Trophoblast cell (in vitro differentiated cells and primary cell): ENCODE results near the gene AFDN.

ENCODE experiments used
- DNase-seq, 2 donors: peaks; one replicate each; pipeline ENCODE4 v3.0.0-alpha.2; 2016
- H2AFZ ChIP-seq: 2 replicates; pipeline ENCODE4 v1.6.1; 2013; ENCODE audit warnings: low read length, moderate library complexity, mild to moderate bottlenecking; ENCODE audit not compliant: insufficient read depth, poor library complexity
- H2AK5ac ChIP-seq: 2 replicates; pipeline ENCODE4 v1.6.1; 2013; ENCODE audit warnings: mild to moderate bottlenecking, low read length
- H2BK120ac ChIP-seq: 2 replicates; pipeline ENCODE4 v1.6.1; 2013; ENCODE audit warnings: low read length, mild to moderate bottlenecking, moderate library complexity; ENCODE audit not compliant: insufficient read depth, poor library complexity
- H2BK12ac ChIP-seq: 2 replicates; pipeline ENCODE4 v1.6.1; 2013; ENCODE audit warnings: mild to moderate bottlenecking, low read length, moderate library complexity
- H2BK5ac ChIP-seq: 2 replicates; pipeline ENCODE4 v1.6.1; 2013; ENCODE audit warnings: low read length, low read depth, moderate library complexity, mild to moderate bottlenecking; ENCODE audit not compliant: poor library complexity
- H3K14ac ChIP-seq: 2 replicates; pipeline ENCODE4 v1.6.1; 2013; ENCODE audit warnings: mild to moderate bottlenecking, low read length
- H3K18ac ChIP-seq: 2 replicates; pipeline ENCODE4 v1.6.1; 2013; ENCODE audit warnings: mild to moderate bottlenecking, low read length
- H3K23ac ChIP-seq: 2 replicates; pipeline ENCODE4 v1.6.1; 2013; ENCODE audit warnings: low read length
- H3K27ac ChIP-seq: 2 replicates; pipeline ENCODE4 v1.5.1; 2013; ENCODE audit warnings: low read depth, mild to moderate bottlenecking, inconsistent platforms, low read length, moderate library complexity
- H3K27me3 ChIP-seq: 2 replicates; pipeline ENCODE4 v1.6.1; 2013; ENCODE audit warnings: inconsistent platforms, mild to moderate bottlenecking, low read length, moderate library complexity; ENCODE audit not compliant: insufficient read depth
- H3K36me3 ChIP-seq, 2 experiments: 1 replicate in 1 of 2; 2 replicates in 1 of 2; pipeline ENCODE4 v1.6.1; 2013; ENCODE audit warnings: low read length in 2 of 2, mild to moderate bottlenecking in 2 of 2, moderate library complexity in 1 of 2; ENCODE audit not compliant: insufficient read depth in 2 of 2, control insufficient read depth in 1 of 2
- H3K4ac ChIP-seq: 2 replicates; pipeline ENCODE4 v1.6.1; 2013; ENCODE audit warnings: low read depth, mild to moderate bottlenecking, low read length, moderate library complexity
- H3K4me1 ChIP-seq, 2 experiments: 1 replicate in 1 of 2; 2 replicates in 1 of 2; pipeline ENCODE4 v1.6.1; 2013; ENCODE audit warnings: low read length in 2 of 2, mild to moderate bottlenecking in 2 of 2, moderate library complexity in 1 of 2; ENCODE audit not compliant: insufficient read depth in 2 of 2, control insufficient read depth in 1 of 2
- H3K4me2 ChIP-seq: 2 replicates; pipeline ENCODE4 v1.6.1; 2013; ENCODE audit warnings: inconsistent platforms, mild to moderate bottlenecking, low read length, moderate library complexity
- H3K4me3 ChIP-seq: 2 replicates; pipeline ENCODE4 v1.5.1; 2013; ENCODE audit warnings: mild to moderate bottlenecking, low read depth, low read length, inconsistent platforms
- H3K79me1 ChIP-seq: one replicate; pipeline ENCODE4 v1.6.1; 2013; ENCODE audit warnings: low read length
- H3K79me2 ChIP-seq: 2 replicates; pipeline ENCODE4 v1.6.1; 2013; ENCODE audit warnings: low read length, mild to moderate bottlenecking; ENCODE audit not compliant: control insufficient read depth, insufficient read depth, poor library complexity
- H3K9ac ChIP-seq: 2 replicates; pipeline ENCODE4 v1.6.1; 2013; ENCODE audit warnings: mild to moderate bottlenecking, low read length
- H3K9me3 ChIP-seq: 2 replicates; pipeline ENCODE4 v1.6.1; 2013; ENCODE audit warnings: low read depth, mild to moderate bottlenecking, control low read depth, inconsistent platforms, low read length; ENCODE audit not compliant: insufficient read depth
- H4K12ac ChIP-seq: 2 replicates; pipeline ENCODE4 v1.6.1; 2013; ENCODE audit warnings: low read depth, mild to moderate bottlenecking, low read length, moderate library complexity
- H4K8ac ChIP-seq: 2 replicates; pipeline ENCODE4 v1.6.1; 2013; ENCODE audit warnings: low read depth, mild to moderate bottlenecking, low read length, moderate library complexity
- H4K91ac ChIP-seq: one replicate; pipeline ENCODE4 v1.6.1; 2013; ENCODE audit warnings: low read depth, mild to moderate bottlenecking, low read length, moderate library complexity
- WGBS: extraction: QIAGEN DNeasy Blood & Tissue Kit; methylation state at CpG from one replicate; pipeline ENCODE4 v1.1.7; 2013; ENCODE audit warnings: missing lambda C conversion rate; ENCODE audit not compliant: insufficient read length, insufficient coverage; ENCODE audit errors: extremely low coverage; 5-methylcytosine and 5-hydroxymethylcytosine counted together

AFDN gene

DNA sequence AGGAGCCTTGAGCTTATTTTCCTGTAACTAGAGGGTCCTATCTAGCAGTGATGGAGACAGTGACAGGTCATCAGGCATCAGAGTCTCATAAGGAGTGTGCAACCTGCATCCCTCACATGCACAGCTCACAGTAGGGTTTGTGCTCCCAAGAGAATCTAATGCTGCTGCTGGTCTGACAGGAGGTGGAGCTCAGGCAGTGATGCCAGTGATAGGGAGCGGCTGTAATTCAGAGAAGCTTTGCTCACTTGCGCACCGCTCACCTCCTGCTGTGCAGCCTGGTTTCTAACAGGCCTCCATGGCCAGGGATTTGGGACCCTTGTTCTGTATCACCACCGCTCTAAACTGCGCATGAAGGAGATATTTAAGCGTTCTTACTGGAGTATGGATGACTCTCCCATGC, 176.1 kb downstream of the AFDN start:
- H2BK12ac ChIP-seq: no peak overlapping the region
- H2AFZ ChIP-seq: no peak overlapping the region
- H3K9me3 ChIP-seq: peaks cover 6% of the 10 kb centered on the region
- no peak overlapping the region for H3K4me2 ChIP-seq
- H3K23ac ChIP-seq: no peak overlapping the region
- H2BK5ac ChIP-seq: no peak overlapping the region
- H3K9ac ChIP-seq: no peak overlapping the region
- no peaks in the 10 kb centered on the region for H3K27me3 ChIP-seq
- H3K79me1 ChIP-seq: no peaks in the 10 kb centered on the region
- H3K18ac ChIP-seq: no peak overlapping the region
- H3K27ac ChIP-seq: no peak overlapping the region
- no peak overlapping the region for H3K4ac ChIP-seq
- no peak overlapping the region for H4K91ac ChIP-seq
- H3K36me3 ChIP-seq: no peaks in the 10 kb centered on the region
- H3K4me3 ChIP-seq: no peak overlapping the region
- no peak overlapping the region for H3K14ac ChIP-seq
- WGBS: no CpG with 5 or more reads among the region's 6 CpGs
- H3K79me2 ChIP-seq: no peaks in the 10 kb centered on the region
- H2BK120ac ChIP-seq: no peak overlapping the region
- peaks cover 0 to 3% of the 10 kb centered on the region in 2 experiments for H3K4me1 ChIP-seq
- H4K12ac ChIP-seq: no peak overlapping the region
- no peak for DNase-seq
- no peak overlapping the region for H4K8ac ChIP-seq
- no peak overlapping the region for H2AK5ac ChIP-seq

DNA sequence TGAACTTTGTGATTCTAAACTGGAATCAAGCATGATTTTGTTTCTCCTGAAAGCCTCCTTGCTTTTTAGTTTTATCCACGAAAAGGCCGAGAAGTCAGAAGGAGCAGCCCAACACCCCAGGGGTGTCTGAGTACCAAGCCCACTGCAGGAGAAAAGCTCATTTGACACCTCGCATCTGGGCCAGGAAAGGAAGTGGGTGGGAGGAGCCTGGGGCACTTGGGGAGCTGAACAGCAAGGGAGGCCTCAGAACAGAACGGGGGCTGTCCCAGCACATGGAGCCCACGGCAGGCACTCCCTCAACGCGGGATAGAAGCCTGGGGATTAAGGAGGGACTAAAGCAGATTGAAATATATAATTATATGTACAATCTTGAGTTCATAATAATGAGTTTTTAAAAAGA, 177.3 kb downstream of the AFDN start:
- Histone ChIP-seq H3K36me3 (no peaks in the 10 kb centered on the region), H3K4ac (no peak overlapping the region), H3K4me3 (no peak overlapping the region), H3K27me3 (no peaks in the 10 kb centered on the region), H4K12ac (no peak overlapping the region), H3K23ac (no peak overlapping the region), H3K27ac (no peak overlapping the region), H4K91ac (no peak overlapping the region), H3K4me2 (no peak overlapping the region), H3K14ac (no peak overlapping the region), H2BK12ac (no peak overlapping the region), H2AFZ (no peak overlapping the region), H2BK120ac (no peak overlapping the region), H3K18ac (no peak overlapping the region), H3K79me1 (no peaks in the 10 kb centered on the region), H3K4me1 (peaks cover 0 to 3% of the 10 kb centered on the region in 2 experiments), H3K9ac (no peak overlapping the region), H4K8ac (no peak overlapping the region), H3K9me3 (peaks cover 6% of the 10 kb centered on the region), H2AK5ac (no peak overlapping the region), H3K79me2 (no peaks in the 10 kb centered on the region), H2BK5ac (no peak overlapping the region)
- WGBS: no CpG with 5 or more reads among the region's 7 CpGs
- no peak for DNase-seq

DNA sequence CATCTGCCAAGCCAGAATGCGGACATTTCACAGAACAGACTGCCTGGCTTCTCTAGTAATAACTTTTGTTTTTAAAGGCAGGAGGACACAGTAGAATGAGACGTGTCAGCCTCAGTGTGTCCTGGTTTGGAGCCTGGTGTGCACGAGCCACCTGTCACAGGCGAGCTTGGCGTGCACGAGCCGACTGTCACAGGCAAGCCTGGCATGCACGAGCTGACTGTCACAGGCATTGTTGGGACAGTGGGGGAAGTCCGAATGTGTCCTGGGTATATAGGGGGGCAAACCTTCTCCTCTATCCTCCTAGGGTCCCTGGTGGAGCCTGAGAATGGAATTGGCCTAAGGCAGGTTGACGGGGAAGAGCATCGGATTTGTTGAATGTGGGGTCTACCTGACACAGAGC, 178.2 kb downstream of the AFDN start:
- peak overlapping the region; percentile 40 for H3K4me3 ChIP-seq
- H2AFZ ChIP-seq: no peak overlapping the region
- H4K91ac ChIP-seq: no peak overlapping the region
- no peak overlapping the region for H4K12ac ChIP-seq
- no peak overlapping the region for H2BK12ac ChIP-seq
- no peak overlapping the region for H3K18ac ChIP-seq
- H3K4ac ChIP-seq: no peak overlapping the region
- H2BK5ac ChIP-seq: no peak overlapping the region
- no peak overlapping the region for H3K9ac ChIP-seq
- DNase-seq: no peak
- no peak overlapping the region for H2AK5ac ChIP-seq
- H3K14ac ChIP-seq: no peak overlapping the region
- no peaks in the 10 kb centered on the region for H3K27me3 ChIP-seq
- WGBS: no CpG with 5 or more reads among the region's 11 CpGs
- peaks cover 0 to 3% of the 10 kb centered on the region in 2 experiments for H3K4me1 ChIP-seq
- no peaks in the 10 kb centered on the region for H3K36me3 ChIP-seq
- no peak overlapping the region for H3K23ac ChIP-seq
- H3K9me3 ChIP-seq: peaks cover 6% of the 10 kb centered on the region
- H4K8ac ChIP-seq: no peak overlapping the region
- no peaks in the 10 kb centered on the region for H3K79me1 ChIP-seq
- no peak overlapping the region for H3K4me2 ChIP-seq
- no peak overlapping the region for H3K27ac ChIP-seq
- H3K79me2 ChIP-seq: no peaks in the 10 kb centered on the region
- no peak overlapping the region for H2BK120ac ChIP-seq

DNA sequence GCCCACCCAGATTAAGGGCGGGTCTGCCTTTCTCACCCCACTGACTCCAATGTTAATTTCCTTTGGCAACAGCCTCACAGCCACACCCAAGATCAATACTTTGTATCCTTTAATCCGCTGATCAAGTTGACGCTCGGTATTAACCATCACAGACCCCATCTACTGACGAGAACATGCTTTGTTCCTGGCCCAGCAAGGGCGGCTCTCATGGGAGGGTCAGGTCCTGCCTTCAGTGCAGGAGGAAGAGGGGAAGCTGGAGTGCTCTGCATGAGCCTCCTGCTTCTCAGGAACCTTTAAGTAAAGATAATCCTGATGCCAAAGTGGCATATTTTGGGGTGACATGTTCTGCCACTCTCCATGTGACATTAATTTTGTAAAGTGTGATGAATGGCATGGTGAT, 179.1 kb downstream of the AFDN start:
- Histone ChIP-seq H3K27me3 (no peaks in the 10 kb centered on the region), H2BK12ac (no peak overlapping the region), H2AFZ (no peak overlapping the region), H3K4me2 (no peak overlapping the region), H4K91ac (no peak overlapping the region), H2BK5ac (no peak overlapping the region), H3K9ac (no peak overlapping the region), H3K23ac (no peak overlapping the region), H2AK5ac (no peak overlapping the region), H3K18ac (no peak overlapping the region), H3K27ac (no peak overlapping the region), H4K12ac (no peak overlapping the region), H3K4ac (no peak overlapping the region), H4K8ac (no peak overlapping the region), H2BK120ac (no peak overlapping the region), H3K4me3 (no peak overlapping the region), H3K9me3 (peaks cover 6% of the 10 kb centered on the region), H3K36me3 (no peaks in the 10 kb centered on the region), H3K79me1 (no peaks in the 10 kb centered on the region), H3K14ac (no peak overlapping the region), H3K4me1 (peaks cover 0 to 3% of the 10 kb centered on the region in 2 experiments), H3K79me2 (no peaks in the 10 kb centered on the region)
- no CpG with 5 or more reads among the region's 6 CpGs for WGBS
- no peak for DNase-seq
